ENCODE results near the gene ASTN2.

The ASTN2 gene

GRCh38 chr9:116409638-116410037 is 1005.2 kb downstream of the ASTN2 start:
- no peak for DNase-seq

GRCh38 chr9:116409129-116409528 is 1005.7 kb downstream of the ASTN2 start:
- DNase-seq, result no peak

GRCh38 chr9:116406469-116406868 is 1008.4 kb downstream of the ASTN2 start:
- no peak for DNase-seq

GRCh38 chr9:116405321-116405720 is 1009.5 kb downstream of the ASTN2 start:
- DNase-seq, result no peak

- no peak for DNase-seq
Observed at GRCh38 chr9:116404228-116404627, 1010.6 kb downstream of the ASTN2 start.

GRCh38 chr9:116403171-116403570 is 1011.7 kb downstream of the ASTN2 start:
- no peak for DNase-seq

- no peak for DNase-seq
Observed at GRCh38 chr9:116395699-116396037, 1019.2 kb downstream of the ASTN2 start.

- DNase-seq, result no peak
Observed at GRCh38 chr9:116394894-116395698, 1019.8 kb downstream of the ASTN2 start.

- DNase-seq, result no peak
Observed at GRCh38 chr9:116394070-116394469, 1020.8 kb downstream of the ASTN2 start.

- no peak for DNase-seq
Observed at GRCh38 chr9:116393198-116393597, 1021.7 kb downstream of the ASTN2 start.

GRCh38 chr9:116391306-116391900 is 1023.5 kb downstream of the ASTN2 start:
- DNase-seq, result no peak

GRCh38 chr9:116390303-116391228 is 1024.3 kb downstream of the ASTN2 start:
- no peak for DNase-seq

GRCh38 chr9:116389541-116390302 is 1025.1 kb downstream of the ASTN2 start:
- no peak for DNase-seq

- DNase-seq, result no peak
Observed at GRCh38 chr9:116387934-116388698, 1026.7 kb downstream of the ASTN2 start.

- DNase-seq, result no peak
Observed at GRCh38 chr9:116383936-116384335, 1030.9 kb downstream of the ASTN2 start.

- DNase-seq, result no peak
Observed at GRCh38 chr9:116383133-116383532, 1031.7 kb downstream of the ASTN2 start.

- no peak for DNase-seq
Observed at GRCh38 chr9:116382053-116382452, 1032.8 kb downstream of the ASTN2 start.

- DNase-seq, result no peak
Observed at GRCh38 chr9:116381350-116381749, 1033.5 kb downstream of the ASTN2 start.

- no peak for DNase-seq
Observed at GRCh38 chr9:116380496-116380995, 1034.3 kb downstream of the ASTN2 start.

GRCh38 chr9:116379821-116380220 is 1035.0 kb downstream of the ASTN2 start:
- DNase-seq, result no peak
